Measurements from ENCODE around the gene AHRR.
"Not testable (repeated sequence)": the region's sequence is repeated elsewhere in the genome, so short reads cannot be mapped to it uniquely, and the experiment has no call there.

AHRR gene

GRCh38 chr5:406041-406440 lies 84.5 kb downstream of the AHRR start:
- 97% methylated on average over 7 of the region's 9 CpGs for WGBS (ENCODE audit: insufficient coverage)
- Histone ChIP-seq H3K27me3 (replicated peaks in 2 of 5; ENCODE audit: control insufficient read depth in 4 of 5, insufficient read depth in 5 of 5, low read length in 4 of 5) (peaks cover 0 to 5% (median 0%) of the 10 kb centered on the region in 5 experiments), H3K36me3 (ENCODE audit: control insufficient read depth in 4 of 4, insufficient read depth in 4 of 4, low read length in 3 of 4) (peaks cover 0 to 31% (median 0%) of the 10 kb centered on the region in 4 experiments), H3K4me1 (ENCODE audit: control extremely low read depth in 1 of 4, control insufficient read depth in 4 of 4, insufficient read depth in 4 of 4, low read length in 3 of 4) (peaks cover 0 to 20% (median 3%) of the 10 kb centered on the region in 4 experiments), H3K4me3 (ENCODE audit: control insufficient read depth in 1 of 7, extremely low read depth in 1 of 7, insufficient read depth in 4 of 7, low read depth in 2 of 7, low read length in 6 of 7) (no peak overlapping the region), H3K27ac (ENCODE audit: insufficient read depth in 1 of 2, low read depth in 1 of 2, low read length in 2 of 2, poor library complexity in 1 of 2, severe bottlenecking in 2 of 2) (no peak overlapping the region), H3K9me3 (ENCODE audit: control extremely low read depth in 1 of 5, control insufficient read depth in 4 of 5, insufficient read depth in 2 of 5, low read depth in 1 of 5, low read length in 4 of 5) (no peaks in the 10 kb centered on the region)
- ChIA-PET CTCF (no interaction called here), POLR2A (no interaction called here)
- DNase-seq, result no peak

GRCh38 chr5:407051-407450 lies 85.5 kb downstream of the AHRR start:
- 95% methylated on average over 4 of the region's 6 CpGs for WGBS (ENCODE audit: insufficient coverage)
- H3K4me3 ChIP-seq (ENCODE audit: control insufficient read depth in 1 of 7, extremely low read depth in 1 of 7, insufficient read depth in 4 of 7, low read depth in 2 of 7, low read length in 6 of 7), result no peak overlapping the region
- ChIA-PET CTCF (interaction anchor here (0.9 to 1.0 kb wide), 2 partner anchors 25 to 90 kb away, joined by 3 to 4 read pairs; no protein-coding TSS in a partner anchor), POLR2A (no interaction called here)
- DNase-seq, result no peak
- no peak overlapping the region for H3K27ac ChIP-seq (ENCODE audit: insufficient read depth in 1 of 2, low read depth in 1 of 2, low read length in 2 of 2, poor library complexity in 1 of 2, severe bottlenecking in 2 of 2)
- H3K9me3 ChIP-seq (ENCODE audit: control extremely low read depth in 1 of 5, control insufficient read depth in 4 of 5, insufficient read depth in 2 of 5, low read depth in 1 of 5, low read length in 4 of 5), result no peaks in the 10 kb centered on the region
- H3K4me1 ChIP-seq (ENCODE audit: control extremely low read depth in 1 of 4, control insufficient read depth in 4 of 4, insufficient read depth in 4 of 4, low read length in 3 of 4), result peaks cover 0 to 18% (median 3%) of the 10 kb centered on the region in 4 experiments
- peaks cover 0 to 5% (median 0%) of the 10 kb centered on the region in 5 experiments for H3K27me3 ChIP-seq (replicated peaks in 2 of 5; ENCODE audit: control insufficient read depth in 4 of 5, insufficient read depth in 5 of 5, low read length in 4 of 5)
- H3K36me3 ChIP-seq (ENCODE audit: control insufficient read depth in 4 of 4, insufficient read depth in 4 of 4, low read length in 3 of 4), result peaks cover 0 to 28% (median 0%) of the 10 kb centered on the region in 4 experiments

GRCh38 chr5:407801-408268 lies 86.3 kb downstream of the AHRR start:
- ChIA-PET POLR2A (no interaction called here), CTCF (interaction anchor here (0.9 to 1.0 kb wide), 2 partner anchors 24 to 91 kb away, joined by 3 to 4 read pairs; no protein-coding TSS in a partner anchor)
- Histone ChIP-seq H3K27ac (ENCODE audit: insufficient read depth in 1 of 2, low read depth in 1 of 2, low read length in 2 of 2, poor library complexity in 1 of 2, severe bottlenecking in 2 of 2) (no peak overlapping the region), H3K4me1 (ENCODE audit: control extremely low read depth in 1 of 4, control insufficient read depth in 4 of 4, insufficient read depth in 4 of 4, low read length in 3 of 4) (peaks cover 0 to 13% (median 1%) of the 10 kb centered on the region in 4 experiments), H3K36me3 (ENCODE audit: control insufficient read depth in 4 of 4, insufficient read depth in 4 of 4, low read length in 3 of 4) (peaks cover 0 to 31% (median 0%) of the 10 kb centered on the region in 4 experiments), H3K9me3 (ENCODE audit: control extremely low read depth in 1 of 5, control insufficient read depth in 4 of 5, insufficient read depth in 2 of 5, low read depth in 1 of 5, low read length in 4 of 5) (no peaks in the 10 kb centered on the region), H3K4me3 (ENCODE audit: control insufficient read depth in 1 of 7, extremely low read depth in 1 of 7, insufficient read depth in 4 of 7, low read depth in 2 of 7, low read length in 6 of 7) (no peak overlapping the region), H3K27me3 (replicated peaks in 2 of 5; ENCODE audit: control insufficient read depth in 4 of 5, insufficient read depth in 5 of 5, low read length in 4 of 5) (peaks cover 0 to 5% (median 0%) of the 10 kb centered on the region in 5 experiments)
- 100% methylated on average over 5 of the region's 8 CpGs for WGBS (ENCODE audit: insufficient coverage)
- DNase-seq, result no peak

- Histone ChIP-seq H3K4me3 (ENCODE audit: control insufficient read depth in 1 of 7, extremely low read depth in 1 of 7, insufficient read depth in 4 of 7, low read depth in 2 of 7, low read length in 6 of 7) (no peak overlapping the region), H3K27ac (ENCODE audit: insufficient read depth in 1 of 2, low read depth in 1 of 2, low read length in 2 of 2, poor library complexity in 1 of 2, severe bottlenecking in 2 of 2) (no peak overlapping the region), H3K36me3 (ENCODE audit: control insufficient read depth in 4 of 4, insufficient read depth in 4 of 4, low read length in 3 of 4) (peaks cover 0 to 34% (median 0%) of the 10 kb centered on the region in 4 experiments), H3K4me1 (ENCODE audit: control extremely low read depth in 1 of 4, control insufficient read depth in 4 of 4, insufficient read depth in 4 of 4, low read length in 3 of 4) (peaks cover 0 to 23% (median 7%) of the 10 kb centered on the region in 4 experiments), H3K27me3 (replicated peaks in 2 of 5; ENCODE audit: control insufficient read depth in 4 of 5, insufficient read depth in 5 of 5, low read length in 4 of 5) (no peaks in the 10 kb centered on the region), H3K9me3 (ENCODE audit: control extremely low read depth in 1 of 5, control insufficient read depth in 4 of 5, insufficient read depth in 2 of 5, low read depth in 1 of 5, low read length in 4 of 5) (no peaks in the 10 kb centered on the region)
- no peak for DNase-seq
- ChIA-PET CTCF (interaction anchor here (2.6 kb wide), 1 partner anchor 9 kb away, joined by 7 read pairs; no protein-coding TSS in a partner anchor), POLR2A (no interaction called here)
- no CpG with 5 or more reads among the region's 2 CpGs for WGBS (ENCODE audit: insufficient coverage)
Observed at GRCh38 chr5:410911-411517, 89.5 kb downstream of the AHRR start.

GRCh38 chr5:411728-412127 lies 90.2 kb downstream of the AHRR start:
- no peak overlapping the region for H3K4me3 ChIP-seq (ENCODE audit: control insufficient read depth in 1 of 7, extremely low read depth in 1 of 7, insufficient read depth in 4 of 7, low read depth in 2 of 7, low read length in 6 of 7)
- peaks cover 0 to 27% (median 10%) of the 10 kb centered on the region in 4 experiments for H3K4me1 ChIP-seq (ENCODE audit: control extremely low read depth in 1 of 4, control insufficient read depth in 4 of 4, insufficient read depth in 4 of 4, low read length in 3 of 4)
- WGBS (ENCODE audit: insufficient coverage), result 89% methylated on average over 10 of the region's 13 CpGs
- ChIA-PET POLR2A (no interaction called here), CTCF (interaction anchor here (2.6 kb wide), 1 partner anchor 9 kb away, joined by 7 read pairs; no protein-coding TSS in a partner anchor)
- no peaks in the 10 kb centered on the region for H3K9me3 ChIP-seq (ENCODE audit: control extremely low read depth in 1 of 5, control insufficient read depth in 4 of 5, insufficient read depth in 2 of 5, low read depth in 1 of 5, low read length in 4 of 5)
- H3K27ac ChIP-seq (ENCODE audit: insufficient read depth in 1 of 2, low read depth in 1 of 2, low read length in 2 of 2, poor library complexity in 1 of 2, severe bottlenecking in 2 of 2), result no peak overlapping the region
- DNase-seq, result no peak
- peaks cover 0 to 41% (median 0%) of the 10 kb centered on the region in 4 experiments for H3K36me3 ChIP-seq (ENCODE audit: control insufficient read depth in 4 of 4, insufficient read depth in 4 of 4, low read length in 3 of 4)
- H3K27me3 ChIP-seq (replicated peaks in 2 of 5; ENCODE audit: control insufficient read depth in 4 of 5, insufficient read depth in 5 of 5, low read length in 4 of 5), result no peaks in the 10 kb centered on the region

- WGBS (ENCODE audit: insufficient coverage), result 89% methylated on average over 39 of the region's 42 CpGs
- Histone ChIP-seq H3K4me1 (ENCODE audit: control extremely low read depth in 1 of 4, control insufficient read depth in 4 of 4, insufficient read depth in 4 of 4, low read length in 3 of 4) (peaks cover 0 to 47% (median 10%) of the 10 kb centered on the region in 4 experiments), H3K36me3 (ENCODE audit: control insufficient read depth in 4 of 4, insufficient read depth in 4 of 4, low read length in 3 of 4) (peaks cover 0 to 58% (median 0%) of the 10 kb centered on the region in 4 experiments), H3K27ac (ENCODE audit: insufficient read depth in 1 of 2, low read depth in 1 of 2, low read length in 2 of 2, poor library complexity in 1 of 2, severe bottlenecking in 2 of 2) (peak overlapping the region in 1 of 2 experiments; percentile 64)
- H3K9me3 ChIP-seq (ENCODE audit: control extremely low read depth in 1 of 5, control insufficient read depth in 4 of 5, insufficient read depth in 2 of 5, low read depth in 1 of 5, low read length in 4 of 5); DNase-seq; H3K27me3 ChIP-seq (replicated peaks in 2 of 5; ENCODE audit: control insufficient read depth in 4 of 5, insufficient read depth in 5 of 5, low read length in 4 of 5); POLR2A ChIA-PET; H3K4me3 ChIP-seq (ENCODE audit: control insufficient read depth in 1 of 7, extremely low read depth in 1 of 7, insufficient read depth in 4 of 7, low read depth in 2 of 7, low read length in 6 of 7): not testable (repeated sequence)
- CTCF ChIA-PET, result interaction anchor here (1.0 to 1.7 kb wide), 4 partner anchors 13 to 37 kb away, joined by 3 to 6 read pairs (median 4); no protein-coding TSS in a partner anchor
Observed at GRCh38 chr5:414991-415927, 93.7 kb downstream of the AHRR start.
